NB4 (cell line): Measurements from ENCODE around the gene TST.

Experiments used
- MYC ChIP-seq: IDR thresholded peaks from 2 replicates; pipeline ENCODE4 v1.6.1; 2011; ENCODE audit warnings: low read depth, low read length
- POLR2A ChIP-seq: IDR thresholded peaks from 2 replicates; pipeline ENCODE4 v1.6.1; 2011; ENCODE audit warnings: mild to moderate bottlenecking; ENCODE audit not compliant: insufficient read length; ENCODE audit errors: extremely low read depth
- TF ChIP-seq, protein P1 (sequence below): IDR thresholded peaks from one replicate; pipeline ENCODE4 v1.5.1; 2012; ENCODE audit warnings: low read depth, low read length
- TF ChIP-seq, protein P2 (sequence below): IDR thresholded peaks from 2 replicates; pipeline ENCODE4 v1.6.1; 2011; ENCODE audit warnings: low read depth, low read length

DNA sequence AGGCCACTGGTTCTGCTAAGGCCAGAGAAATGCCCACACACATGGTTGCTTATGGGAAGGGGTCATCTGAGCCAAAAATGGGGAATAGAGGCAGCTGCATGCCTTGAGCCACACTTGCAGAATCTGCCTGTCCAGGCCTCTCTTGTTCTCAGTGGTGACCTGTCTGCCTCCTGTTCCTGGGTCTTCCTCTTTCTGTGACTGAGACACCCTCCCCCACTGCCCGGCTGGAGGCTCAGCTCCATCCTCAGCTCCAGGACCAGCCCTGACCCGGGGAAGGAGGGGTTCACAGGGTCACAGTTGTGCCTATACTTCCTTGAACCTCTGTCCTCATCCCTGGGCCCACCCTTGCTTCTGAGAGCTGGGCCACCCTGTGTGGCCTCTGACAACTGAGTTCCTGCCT, 53.6 kb downstream of the TST start:
- TF ChIP-seq, protein P1, sequence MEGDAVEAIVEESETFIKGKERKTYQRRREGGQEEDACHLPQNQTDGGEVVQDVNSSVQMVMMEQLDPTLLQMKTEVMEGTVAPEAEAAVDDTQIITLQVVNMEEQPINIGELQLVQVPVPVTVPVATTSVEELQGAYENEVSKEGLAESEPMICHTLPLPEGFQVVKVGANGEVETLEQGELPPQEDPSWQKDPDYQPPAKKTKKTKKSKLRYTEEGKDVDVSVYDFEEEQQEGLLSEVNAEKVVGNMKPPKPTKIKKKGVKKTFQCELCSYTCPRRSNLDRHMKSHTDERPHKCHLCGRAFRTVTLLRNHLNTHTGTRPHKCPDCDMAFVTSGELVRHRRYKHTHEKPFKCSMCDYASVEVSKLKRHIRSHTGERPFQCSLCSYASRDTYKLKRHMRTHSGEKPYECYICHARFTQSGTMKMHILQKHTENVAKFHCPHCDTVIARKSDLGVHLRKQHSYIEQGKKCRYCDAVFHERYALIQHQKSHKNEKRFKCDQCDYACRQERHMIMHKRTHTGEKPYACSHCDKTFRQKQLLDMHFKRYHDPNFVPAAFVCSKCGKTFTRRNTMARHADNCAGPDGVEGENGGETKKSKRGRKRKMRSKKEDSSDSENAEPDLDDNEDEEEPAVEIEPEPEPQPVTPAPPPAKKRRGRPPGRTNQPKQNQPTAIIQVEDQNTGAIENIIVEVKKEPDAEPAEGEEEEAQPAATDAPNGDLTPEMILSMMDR = no peak
- TF ChIP-seq POLR2A = no peak
- no peak for TF ChIP-seq MYC
- TF ChIP-seq, protein P2, sequence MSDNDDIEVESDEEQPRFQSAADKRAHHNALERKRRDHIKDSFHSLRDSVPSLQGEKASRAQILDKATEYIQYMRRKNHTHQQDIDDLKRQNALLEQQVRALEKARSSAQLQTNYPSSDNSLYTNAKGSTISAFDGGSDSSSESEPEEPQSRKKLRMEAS = no peak
